WTC11 (cell line): ENCODE measurements around the gene NUP210.

Source experiments
- CTCF ChIP-seq: fragments of 200-600 bp; IDR thresholded peaks from 2 replicates; pipeline ENCODE4 v1.8.0; 2022; ENCODE audit warnings: antibody characterized with exemption
- TF ChIP-seq, protein P1 (sequence below): sonication (generic); formaldehyde crosslinking; IDR thresholded peaks from 2 replicates; pipeline ENCODE4 v1.8.1; 2022; ENCODE audit warnings: low read depth, missing genetic modification reagents, borderline replicate concordance
- TF ChIP-seq, protein P2 (sequence below): sonication (generic); formaldehyde crosslinking; IDR thresholded peaks from 2 replicates; pipeline ENCODE4 v1.8.1; 2022; ENCODE audit warnings: low read depth, mild to moderate bottlenecking, moderate library complexity, missing genetic modification reagents, borderline replicate concordance

DNA sequence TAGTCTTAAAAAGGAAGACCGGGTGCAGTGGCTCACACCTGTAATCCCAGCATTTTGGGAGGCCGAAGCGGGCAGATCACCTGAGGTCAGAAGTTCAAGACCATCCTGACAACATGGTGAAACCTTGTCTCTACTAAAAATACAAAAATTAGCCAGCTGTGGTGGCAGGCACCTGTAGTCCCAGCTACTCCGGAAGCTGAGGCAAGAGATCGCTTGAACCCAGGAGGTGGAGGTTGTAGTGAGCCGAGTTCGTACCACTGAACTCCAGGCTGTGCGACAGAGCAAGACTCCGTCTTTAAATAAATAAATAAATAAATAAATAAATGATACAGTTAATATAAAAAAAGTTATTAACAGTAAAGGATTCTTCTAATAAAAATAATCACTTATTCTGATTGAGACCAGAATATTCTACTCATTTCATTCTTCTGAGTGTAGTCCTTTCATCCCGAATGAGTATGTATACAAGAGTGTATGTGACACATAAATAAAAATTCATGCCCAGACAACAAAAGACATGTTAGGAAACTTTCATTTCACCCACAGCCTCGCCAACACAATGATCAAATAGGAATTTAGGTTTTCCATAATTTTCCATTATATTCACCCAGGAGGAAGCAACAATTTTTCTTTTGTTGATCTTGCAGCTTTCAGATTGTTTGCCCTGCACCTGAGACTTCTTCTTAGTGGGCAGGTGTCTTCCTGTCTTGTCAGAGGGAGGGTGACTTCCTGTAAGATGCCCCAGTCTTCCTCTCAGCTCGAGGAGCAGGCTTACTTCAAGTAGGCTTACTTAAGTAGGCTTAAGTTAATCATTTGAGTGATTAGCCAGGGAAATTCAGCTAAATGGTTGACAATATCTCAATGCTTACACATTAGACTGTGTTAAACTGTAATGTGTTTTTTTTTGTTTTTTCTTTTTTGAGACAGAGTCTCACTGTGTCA lies 7.8 kb upstream of the NUP210 start:
- TF ChIP-seq, protein P1, sequence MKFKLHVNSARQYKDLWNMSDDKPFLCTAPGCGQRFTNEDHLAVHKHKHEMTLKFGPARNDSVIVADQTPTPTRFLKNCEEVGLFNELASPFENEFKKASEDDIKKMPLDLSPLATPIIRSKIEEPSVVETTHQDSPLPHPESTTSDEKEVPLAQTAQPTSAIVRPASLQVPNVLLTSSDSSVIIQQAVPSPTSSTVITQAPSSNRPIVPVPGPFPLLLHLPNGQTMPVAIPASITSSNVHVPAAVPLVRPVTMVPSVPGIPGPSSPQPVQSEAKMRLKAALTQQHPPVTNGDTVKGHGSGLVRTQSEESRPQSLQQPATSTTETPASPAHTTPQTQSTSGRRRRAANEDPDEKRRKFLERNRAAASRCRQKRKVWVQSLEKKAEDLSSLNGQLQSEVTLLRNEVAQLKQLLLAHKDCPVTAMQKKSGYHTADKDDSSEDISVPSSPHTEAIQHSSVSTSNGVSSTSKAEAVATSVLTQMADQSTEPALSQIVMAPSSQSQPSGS (CRISPR knock-in tag), result no peak
- no peak for TF ChIP-seq CTCF
- TF ChIP-seq, protein P2, sequence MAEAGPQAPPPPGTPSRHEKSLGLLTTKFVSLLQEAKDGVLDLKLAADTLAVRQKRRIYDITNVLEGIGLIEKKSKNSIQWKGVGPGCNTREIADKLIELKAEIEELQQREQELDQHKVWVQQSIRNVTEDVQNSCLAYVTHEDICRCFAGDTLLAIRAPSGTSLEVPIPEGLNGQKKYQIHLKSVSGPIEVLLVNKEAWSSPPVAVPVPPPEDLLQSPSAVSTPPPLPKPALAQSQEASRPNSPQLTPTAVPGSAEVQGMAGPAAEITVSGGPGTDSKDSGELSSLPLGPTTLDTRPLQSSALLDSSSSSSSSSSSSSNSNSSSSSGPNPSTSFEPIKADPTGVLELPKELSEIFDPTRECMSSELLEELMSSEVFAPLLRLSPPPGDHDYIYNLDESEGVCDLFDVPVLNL, result no peak
